HPDE6-E6E7 (cell line): Measurements from ENCODE around the gene KLC4.
"Not testable (repeated sequence)": the region's sequence is repeated elsewhere in the genome, so short reads cannot be mapped to it uniquely, and the experiment has no call there.

Experiments
- DNase-seq: peaks from one replicate; pipeline ENCODE4 v3.0.0; 2011; ENCODE audit warnings: missing footprints; ENCODE audit errors: extremely low spot score

Gene KLC4

DNA sequence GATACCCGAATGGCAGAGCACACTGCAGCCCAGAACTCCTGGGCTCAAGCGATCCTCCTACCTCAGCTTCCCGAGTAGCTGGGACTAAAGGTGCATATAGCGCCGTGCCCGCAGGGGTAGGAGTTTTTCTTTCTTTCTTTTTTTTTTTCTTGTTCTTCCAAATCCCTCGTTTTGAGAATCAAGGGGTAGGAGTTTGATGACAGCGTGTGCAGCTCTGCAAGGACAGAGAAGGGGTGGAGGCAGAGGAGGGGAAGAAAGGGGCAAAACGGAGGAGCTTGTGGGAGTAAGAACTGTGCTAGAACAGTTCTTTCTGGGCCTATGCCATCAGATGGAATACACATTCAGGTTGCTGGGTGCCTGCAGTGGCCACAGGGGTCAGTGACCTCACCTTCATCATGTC is 22.7 kb upstream of the KLC4 start:
- DNase-seq: no peak

DNA sequence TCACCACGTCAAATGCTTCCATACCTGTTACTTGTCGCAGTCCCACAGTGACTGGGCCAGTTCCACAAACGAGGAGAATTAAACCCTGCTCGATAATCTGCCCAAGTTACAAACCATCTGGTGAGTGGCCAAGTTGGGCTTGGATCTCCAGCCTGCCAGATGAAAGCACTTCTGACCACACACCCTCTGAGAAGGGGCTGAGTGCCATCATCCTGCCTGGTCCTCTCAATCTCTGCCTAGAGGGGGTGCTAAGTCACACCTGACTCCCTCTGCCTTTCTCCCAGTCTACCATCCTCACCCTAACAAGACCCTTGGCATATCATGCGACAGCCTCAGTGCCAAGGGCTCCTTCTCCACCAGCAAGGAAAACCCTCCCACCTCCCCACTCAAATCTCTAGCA is 22.2 kb upstream of the KLC4 start:
- DNase-seq: no peak

DNA sequence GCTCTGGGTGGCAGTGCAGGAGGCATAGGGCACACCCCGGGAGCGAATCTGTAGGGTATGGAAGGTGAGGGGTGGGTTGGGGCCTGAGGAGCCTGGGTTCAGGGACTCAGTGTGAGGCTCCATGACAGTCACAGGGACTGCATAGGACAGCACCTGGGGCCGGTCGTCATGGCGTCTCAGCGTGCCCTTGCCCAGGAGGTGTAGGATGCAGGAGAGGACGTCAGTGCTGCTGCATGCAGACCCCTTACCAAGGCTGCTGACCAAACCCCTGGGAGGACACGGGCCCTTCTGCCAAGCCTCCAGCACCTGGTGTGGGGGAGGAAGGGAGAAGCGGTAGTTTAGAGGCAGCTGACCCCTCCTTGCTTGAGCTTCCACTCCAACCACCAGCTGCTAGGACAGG is 21.7 kb upstream of the KLC4 start:
- DNase-seq: no peak

DNA sequence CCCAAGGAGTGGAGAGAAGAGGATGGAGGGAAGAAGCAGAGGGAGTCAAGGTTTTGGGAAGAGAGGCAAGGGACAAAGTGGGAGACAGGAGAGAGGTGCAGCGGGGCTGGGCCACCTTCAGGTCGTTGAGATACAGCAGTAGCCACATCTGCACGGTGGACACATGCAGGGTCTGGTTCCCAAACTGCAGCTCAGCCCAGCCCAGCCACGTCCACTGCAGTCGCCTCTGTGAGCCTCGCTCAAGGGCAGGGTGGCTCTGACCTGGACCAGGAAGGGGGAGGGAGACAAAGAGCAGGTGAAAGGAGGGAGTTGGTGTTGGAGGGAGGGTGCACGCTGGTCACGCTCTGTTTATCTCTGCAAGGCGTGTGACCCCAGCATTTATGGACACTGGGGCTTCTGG is 20.7 kb upstream of the KLC4 start:
- no peak for DNase-seq

DNA sequence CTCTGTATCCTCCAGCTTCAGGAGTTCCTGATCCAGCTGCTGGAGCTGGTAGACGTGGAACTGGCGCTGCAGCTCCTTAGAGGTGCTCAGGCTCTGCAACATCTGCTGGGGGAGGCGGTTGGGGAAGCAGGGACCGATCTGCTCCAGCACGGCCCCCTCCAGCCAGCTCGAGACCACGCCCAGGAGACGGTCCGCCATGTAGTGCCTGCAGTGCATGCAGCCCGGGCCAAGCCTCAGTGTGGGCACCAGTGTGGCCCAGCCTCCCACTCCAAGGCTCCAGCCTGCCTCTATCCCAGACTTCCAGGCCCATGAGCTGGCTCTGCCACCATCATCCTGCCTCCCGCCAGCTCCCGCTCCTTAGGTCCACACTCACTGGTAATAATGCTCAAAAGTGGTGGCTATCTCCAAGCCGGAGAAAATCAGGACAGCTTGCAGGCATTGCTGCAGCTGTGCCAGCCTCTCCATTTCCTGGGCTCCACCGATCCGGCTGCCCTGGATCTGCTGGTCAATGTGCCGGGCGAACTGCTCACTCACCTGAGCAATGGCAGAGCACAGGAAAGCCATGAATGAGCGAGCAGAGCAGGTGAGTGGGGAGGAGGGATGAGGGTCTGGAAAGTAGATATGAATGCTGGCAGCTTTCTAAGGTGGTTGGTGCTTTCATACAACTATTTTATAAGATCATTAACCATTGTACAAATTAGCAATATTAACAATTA is 18.7 kb upstream of the KLC4 start:
- no peak for DNase-seq

DNA sequence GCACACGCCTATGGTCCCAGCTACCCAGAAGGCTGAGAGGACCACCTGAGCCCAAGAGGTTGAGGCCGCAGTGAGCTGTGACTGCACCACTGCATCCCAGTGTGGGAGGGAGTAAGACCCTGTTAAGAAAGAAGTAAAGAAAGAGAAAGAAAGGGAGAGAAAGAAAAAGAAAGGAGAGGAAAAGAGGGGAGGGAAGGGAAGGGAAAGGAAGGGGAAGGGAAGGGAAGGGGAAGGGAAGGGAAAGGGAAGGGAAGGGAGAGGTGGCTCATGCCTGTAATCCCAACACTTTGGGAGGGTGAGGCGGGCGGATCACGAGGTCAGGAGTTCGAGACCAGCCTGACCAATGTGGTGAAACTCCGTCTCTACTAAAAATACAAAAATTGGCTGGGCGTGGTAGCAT is 18.0 kb upstream of the KLC4 start:
- DNase-seq: not testable (repeated sequence)

DNA sequence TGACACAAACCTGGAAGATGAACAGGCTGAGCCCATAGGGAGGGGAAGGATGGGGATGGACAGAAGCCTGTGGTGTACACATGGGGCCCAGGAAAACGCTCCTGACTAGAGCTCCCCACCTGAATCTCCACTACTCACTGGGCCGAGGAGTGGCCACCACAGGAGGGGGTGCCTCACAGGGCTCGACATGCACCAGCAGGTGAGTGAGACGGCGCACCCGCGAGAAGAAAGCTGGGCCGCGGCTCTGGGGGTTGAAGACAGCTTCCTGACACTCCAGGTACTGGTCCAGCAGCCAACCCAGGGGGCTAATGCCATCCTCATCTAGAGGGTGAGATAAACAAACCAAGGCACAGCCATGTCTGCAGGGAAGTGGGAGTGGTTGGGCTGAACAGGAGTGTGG is 16.1 kb upstream of the KLC4 start:
- DNase-seq: no peak

DNA sequence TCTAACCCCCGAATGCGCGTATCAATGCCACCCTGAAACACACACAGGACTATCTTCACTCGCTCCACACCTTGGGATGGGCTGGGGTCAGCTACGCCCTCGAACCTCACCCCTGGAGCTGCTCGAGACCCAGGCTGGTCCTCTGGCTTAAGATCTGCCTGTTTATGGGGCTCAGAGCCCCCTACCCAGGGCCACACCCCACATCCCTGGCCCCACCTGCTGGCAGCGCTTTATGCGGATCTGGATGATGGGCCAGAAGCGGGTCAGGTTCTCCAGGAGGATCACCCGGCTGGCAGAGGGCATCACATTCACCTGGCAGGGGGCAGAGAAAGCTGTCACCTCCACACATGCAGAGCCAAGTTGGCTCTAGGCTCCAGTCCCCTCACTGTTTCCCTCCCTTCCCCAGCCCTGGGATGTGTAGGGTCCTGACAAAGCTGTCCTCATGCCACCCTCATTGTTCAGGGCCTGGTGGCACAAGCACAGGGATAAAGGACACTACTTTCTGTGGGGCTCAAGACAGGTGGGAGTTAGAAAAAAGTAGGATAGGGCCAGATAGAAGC is 14.0 kb upstream of the KLC4 start:
- DNase-seq: no peak

DNA sequence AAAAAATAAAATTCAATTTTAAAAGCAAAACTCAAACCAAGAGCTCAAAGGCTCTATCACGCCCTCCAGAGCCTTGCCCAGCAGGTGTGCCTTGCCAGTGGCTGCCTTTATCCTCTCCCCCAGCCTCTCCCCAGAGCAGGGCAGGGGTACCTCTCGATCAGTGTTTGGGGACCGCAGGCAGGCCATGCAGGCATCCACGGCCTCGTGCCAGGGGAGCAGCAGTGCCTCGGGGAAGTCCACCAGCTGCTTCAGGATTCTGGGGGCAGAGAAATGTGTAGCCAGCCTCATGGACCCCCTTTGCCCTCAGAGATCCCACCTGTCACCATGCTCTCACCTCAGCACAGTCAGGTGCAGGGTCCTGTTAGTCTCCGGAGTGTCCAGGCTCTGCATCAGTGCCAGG is 11.4 kb upstream of the KLC4 start:
- no peak for DNase-seq

DNA sequence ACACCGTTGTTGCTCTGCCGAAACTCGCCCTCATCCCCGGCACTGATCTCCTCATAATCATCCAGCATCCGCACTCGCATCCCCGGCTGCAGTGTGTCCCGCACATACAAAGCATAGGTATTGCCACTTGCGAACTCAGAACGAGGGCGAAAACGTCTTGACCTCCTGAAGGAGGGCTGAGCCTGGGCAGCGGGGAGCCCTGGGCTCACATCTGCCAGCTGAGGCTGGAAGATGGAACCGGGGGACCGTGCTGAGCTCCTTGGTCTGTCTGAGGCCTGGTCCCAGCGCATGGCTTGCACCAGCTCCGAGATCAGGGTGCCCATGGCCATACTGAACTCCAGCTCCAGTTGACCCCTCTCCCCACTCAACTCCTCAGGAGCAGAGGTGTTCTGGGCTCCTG is 8.4 kb upstream of the KLC4 start:
- DNase-seq: no peak

DNA sequence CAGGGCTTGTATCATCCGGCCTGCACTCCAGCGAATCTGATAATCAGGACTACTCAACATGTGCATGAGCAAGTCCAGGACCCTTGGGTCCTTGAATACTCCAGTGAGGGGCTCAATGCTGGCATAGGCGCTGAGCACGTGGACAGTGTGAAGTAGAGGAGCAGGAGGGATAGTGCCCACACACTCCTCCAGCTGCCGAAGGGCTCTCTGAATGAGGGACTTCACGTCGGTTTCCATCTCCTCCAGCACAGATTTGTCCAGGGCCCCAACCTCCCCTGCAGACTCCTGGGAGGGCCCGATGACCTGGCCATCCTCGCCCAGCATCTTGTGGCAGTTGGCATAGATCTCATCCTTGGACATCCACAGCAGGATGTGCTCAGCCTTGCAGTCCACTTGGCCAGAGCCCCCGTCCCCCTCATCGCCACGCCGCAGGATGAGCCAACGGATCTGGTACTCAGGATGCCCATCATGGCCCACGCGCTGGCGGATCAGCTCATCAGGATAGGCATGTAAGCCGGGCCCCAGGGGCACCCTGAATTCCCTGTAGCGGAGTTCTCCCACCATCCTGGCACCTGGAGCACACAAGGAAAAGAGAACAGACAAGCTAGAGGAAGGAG is 7.1 kb upstream of the KLC4 start:
- no peak for DNase-seq

DNA sequence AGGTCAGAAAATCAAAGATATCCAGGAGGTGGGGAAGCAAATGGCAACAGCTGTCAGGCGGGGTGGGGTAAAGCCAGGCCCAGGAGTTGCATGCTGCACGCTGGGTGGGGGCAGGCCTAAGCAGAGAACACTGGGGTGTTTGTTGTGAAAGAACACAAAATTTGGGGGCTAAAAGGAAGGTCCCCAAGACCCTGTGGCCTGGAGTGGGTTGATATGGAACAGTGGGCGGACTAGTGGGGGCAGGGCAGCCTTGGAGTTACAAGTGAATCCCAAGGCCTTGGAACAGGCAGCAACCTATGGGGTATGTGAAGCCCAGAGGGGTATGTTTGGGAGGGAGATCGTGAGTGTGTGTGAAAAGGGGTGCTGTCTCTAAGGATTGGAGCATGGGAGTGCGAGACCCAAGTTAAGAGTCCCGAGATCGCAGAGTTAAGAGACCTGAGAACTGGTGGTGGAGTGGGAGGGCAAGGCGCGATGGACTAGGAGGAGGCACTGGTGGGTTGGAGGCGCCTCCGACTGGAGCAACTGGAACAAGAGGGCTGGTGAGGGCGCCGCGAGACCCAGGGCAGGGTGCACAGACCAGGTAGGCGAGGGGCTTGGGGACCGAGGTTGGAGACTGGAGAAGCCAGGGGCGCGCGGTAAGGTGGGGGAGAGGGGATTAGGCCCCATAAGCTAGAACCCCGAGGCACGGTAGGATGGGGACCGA is 6.4 kb upstream of the KLC4 start:
- peak; percentile 16 for DNase-seq

DNA sequence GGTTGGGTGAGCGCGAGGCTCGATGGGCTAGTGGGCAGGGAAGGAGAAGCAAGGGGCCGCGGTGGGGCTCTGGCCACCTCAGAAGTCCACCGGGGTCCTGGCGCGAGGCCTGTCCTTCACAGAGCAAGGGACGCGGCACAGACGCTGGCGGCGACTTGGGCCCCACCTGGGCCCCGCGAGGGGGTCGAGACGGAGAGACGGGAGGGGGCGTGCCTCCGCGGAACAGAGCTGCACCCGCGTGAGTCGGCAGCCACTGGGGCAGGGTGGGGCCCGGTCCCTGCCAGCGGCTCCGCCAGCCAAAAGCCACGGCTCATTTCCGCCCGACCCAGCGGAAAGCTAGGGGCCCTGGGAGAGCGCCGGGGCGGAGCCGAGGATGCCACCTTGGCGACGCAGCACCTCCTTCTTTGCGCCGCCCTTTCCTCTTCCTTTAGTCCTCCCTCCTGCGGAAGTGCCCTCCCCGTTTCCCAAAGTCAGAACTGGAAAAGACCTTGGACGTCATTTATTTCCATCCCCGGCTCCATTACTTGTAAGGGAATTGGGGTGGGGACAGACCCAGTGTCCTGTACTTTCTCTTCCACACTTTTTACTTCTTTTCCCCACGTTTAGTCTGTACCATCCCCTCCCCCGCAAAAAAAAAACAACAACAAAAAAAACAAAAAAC is 5.8 kb upstream of the KLC4 start, which contains the start of gene CUL7:
Gene CUL7 (minus strand): TSS at position 307 of the 661 bp plus-strand sequence. CDS start 1,063 bp downstream, outside the sequence.
- peak; percentile 98 for DNase-seq

DNA sequence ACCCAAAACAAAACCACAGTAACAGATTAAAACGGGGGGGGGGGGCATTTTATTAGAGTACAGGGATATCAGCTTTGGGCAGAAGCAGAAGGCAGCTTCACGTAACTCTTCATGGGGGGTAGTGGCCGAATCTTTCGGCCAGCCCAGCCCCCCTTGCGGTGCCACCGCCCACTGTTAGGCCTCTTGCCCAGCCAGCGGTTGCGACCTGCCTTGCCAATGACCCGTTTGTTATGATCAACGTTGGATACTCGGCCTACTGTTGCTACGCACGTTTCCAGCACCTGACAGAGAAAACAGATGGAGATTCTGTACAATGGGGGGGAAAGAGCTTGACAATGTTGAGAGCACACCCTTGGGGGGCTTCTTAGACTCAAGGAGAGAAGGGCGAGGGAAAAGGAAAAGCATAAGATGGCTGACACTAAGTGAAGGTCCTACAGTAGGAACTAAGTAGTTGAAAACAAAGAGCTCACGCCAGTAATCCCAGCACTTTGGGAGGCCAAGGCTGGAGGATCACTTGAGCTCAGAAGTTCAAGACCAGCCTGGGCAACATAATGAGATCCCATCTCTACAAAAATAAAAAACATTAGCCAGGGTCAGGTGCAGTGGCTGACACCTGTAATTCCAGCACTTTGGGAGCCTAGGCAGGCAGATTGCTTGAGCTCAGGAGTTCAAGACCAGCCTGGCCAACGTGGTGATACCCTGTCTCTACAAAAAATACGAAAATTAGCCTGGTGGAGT is 5.1 kb upstream of the KLC4 start:
- no peak for DNase-seq

DNA sequence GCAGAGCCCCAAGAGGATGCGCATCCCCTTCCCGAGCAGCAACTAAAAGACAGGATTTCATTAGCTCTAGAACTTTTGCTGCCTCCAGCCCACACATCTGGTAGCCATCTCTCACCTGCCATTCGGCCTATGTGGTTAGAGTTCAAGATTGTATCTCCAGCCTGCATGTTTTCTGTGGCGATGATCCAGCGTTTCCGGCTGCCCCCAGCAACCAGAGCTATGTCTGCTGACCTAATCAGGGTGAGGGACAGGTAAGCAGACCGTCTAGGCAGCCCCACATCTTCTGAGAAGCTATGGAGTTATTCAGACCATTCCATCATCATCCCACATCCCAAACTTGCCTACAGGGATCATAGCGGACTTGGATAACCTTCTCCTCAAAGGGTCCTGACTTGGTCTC is 3.5 kb upstream of the KLC4 start:
- no peak for DNase-seq

DNA sequence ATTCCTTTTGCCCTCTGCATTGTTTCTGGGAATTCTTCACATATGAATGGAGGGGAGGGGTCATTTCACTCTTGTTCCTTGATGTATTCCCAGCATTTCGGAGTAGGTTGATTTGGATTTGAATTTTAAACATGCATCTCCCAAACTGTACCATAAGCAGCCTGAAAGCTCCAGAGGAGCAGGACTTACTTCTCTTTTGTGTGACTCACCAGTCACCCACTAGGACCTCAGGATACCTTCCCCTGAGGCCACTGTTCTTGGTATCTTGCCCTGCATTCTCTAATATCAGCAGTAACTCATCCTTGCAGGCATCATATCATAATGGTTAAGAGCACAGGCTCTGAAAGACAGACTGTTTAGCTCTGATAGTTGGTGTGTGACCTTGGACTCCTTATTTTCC is 900 bp upstream of the KLC4 start:
- DNase-seq: no peak

DNA sequence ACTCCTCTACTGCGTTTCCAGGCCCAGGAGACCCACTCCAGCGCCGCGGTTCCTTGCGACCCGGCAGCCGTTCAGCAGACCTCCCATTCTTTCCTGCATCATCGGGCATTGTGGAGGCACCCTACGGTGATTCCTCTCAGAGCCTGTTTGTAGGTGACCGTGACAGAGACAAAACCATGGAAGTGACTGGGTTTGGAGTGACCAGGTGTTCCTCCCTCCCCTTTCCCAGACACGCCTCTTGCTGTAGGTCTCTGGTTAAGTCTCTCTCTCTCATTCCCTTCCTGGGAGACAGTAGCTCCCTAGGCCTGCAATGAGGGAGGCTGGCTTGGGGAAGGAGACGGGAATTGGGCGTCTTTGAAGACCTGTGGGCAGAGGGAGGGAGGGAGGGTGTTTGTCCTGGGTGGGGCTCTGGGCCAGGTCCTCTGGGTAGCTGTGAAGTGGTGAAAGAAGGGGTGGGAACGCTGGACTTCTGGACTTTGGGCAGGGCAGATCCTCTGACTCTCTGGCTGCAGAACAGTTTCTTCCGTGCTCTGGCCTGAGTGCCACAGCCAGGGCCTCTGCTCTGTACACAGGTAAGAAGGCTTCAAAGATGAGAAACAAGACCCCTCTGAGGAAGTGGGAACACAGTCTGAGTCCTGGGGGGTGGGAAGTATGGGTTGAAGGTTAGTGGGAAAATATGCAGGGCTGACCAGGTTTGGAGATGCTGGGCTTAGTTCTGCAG is 763 bp downstream of the KLC4 start:
- peak; percentile 42 for DNase-seq

DNA sequence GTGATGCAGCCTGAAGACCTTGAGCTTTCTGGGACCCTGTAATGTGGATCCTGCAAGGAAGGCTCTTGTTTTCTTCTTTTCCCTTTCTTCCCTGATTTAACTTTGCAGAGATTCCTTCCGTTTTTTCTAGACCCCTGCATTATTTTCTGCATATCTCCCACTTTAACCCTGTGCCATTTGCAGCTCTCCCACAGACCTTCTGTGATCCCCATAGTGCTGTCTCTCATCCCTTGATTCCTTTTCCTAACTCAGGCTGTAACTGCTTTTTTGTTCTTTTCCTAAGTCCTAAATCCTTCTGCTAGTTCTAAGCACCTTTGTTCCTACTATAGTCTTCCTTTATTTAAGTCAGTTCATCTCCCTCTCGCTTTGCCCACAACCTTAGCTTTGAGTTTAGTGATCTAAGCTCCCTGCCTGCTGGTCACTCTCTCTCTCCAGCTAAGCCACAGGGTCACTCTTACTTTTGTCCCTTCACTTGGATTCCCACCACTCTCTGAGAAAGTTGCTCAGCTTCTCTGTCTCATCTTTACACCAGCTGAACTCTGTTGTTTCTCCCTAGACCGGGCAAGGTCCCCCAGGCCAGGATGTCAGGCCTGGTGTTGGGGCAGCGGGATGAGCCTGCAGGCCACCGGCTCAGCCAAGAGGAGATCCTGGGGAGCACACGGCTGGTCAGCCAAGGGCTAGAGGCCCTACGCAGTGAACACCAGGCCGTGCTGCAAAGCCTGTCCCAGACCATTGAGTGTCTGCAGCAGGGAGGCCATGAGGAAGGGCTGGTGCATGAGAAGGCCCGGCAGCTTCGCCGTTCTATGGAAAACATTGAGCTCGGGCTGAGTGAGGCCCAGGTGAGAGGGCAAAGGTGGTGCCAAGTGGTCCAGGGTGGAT is 1.6 kb downstream of the KLC4 start:
- DNase-seq: no peak

DNA sequence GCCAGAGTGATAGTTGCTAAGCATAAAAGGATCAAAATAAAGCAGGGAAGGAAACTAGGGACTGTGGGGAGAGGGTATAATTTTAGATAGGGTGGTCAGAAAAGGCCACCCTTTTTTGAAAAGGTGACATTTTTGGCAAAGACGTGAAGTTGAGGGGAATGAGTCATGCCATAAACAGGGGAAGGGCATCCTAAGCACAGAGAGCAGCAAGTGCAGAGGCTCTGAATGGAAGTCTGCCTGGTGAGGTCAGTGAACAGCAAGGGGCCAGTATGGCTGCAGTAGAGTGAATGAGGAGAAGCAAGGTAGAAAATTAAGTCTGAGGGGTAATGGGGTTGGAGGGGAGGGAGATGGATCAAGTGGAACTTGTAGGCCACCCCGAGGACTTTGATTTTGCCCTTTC is 2.4 kb downstream of the KLC4 start:
- no peak for DNase-seq

DNA sequence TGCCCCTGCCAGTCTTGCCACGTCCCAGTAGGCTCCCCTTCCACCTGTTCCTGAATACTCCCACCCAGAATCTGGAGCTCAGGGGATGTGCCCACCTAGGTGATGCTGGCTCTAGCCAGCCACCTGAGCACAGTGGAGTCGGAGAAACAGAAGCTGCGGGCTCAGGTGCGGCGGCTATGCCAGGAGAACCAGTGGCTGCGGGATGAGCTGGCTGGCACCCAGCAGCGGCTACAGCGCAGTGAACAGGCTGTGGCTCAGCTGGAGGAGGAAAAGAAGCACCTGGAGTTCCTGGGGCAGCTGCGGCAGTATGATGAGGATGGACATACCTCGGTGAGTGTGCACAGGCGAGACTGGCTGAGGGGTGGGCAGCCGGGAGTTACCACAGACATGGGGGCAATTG is 3.4 kb downstream of the KLC4 start:
- DNase-seq: no peak
